Kidney (tissue), 14 donors: ENCODE data around the gene ANKRD29. TPM values are rescaled to one million over a fixed set of nuclear protein-coding genes. Genes with fewer than 3 reads are reported as not detected.

Experiments
- DNase-seq, 5 donors: peaks; one replicate each; pipeline ENCODE4 v3.0.0-alpha.2; 2013 to 2020
- FAIRE-seq: peaks from 2 replicates; lab custom pipeline; 2012; peaks lifted over from hg19 to GRCh38; lab: Jason Lieb, UNC
- H3K27ac ChIP-seq, 2 donors: one replicate each; pipeline ENCODE4 v1.7.0; 2013; ENCODE audit warnings: low read depth in 2 of 2, low read length in 2 of 2, inconsistent platforms in 1 of 2
- H3K27me3 ChIP-seq: one replicate; pipeline ENCODE4 v1.7.1; 2013; ENCODE audit warnings: low read length, inconsistent platforms; ENCODE audit not compliant: control insufficient read depth, insufficient read depth
- H3K36me3 ChIP-seq, 3 donors: one replicate each; pipeline versions ENCODE4 v1.7.0 to v1.7.1; 2013; ENCODE audit warnings: low read length in 3 of 3, control low read depth in 1 of 3, inconsistent platforms in 1 of 3; ENCODE audit not compliant: insufficient read depth in 3 of 3, control insufficient read depth in 2 of 3
- H3K4me1 ChIP-seq, 3 donors: one replicate each; pipeline versions ENCODE4 v1.7.0 to v1.7.1; 2013; ENCODE audit warnings: low read length in 3 of 3, inconsistent platforms in 1 of 3, low read depth in 1 of 3; ENCODE audit not compliant: control insufficient read depth in 2 of 3, insufficient read depth in 2 of 3
- H3K4me3 ChIP-seq, 3 donors: one replicate each; pipeline versions ENCODE4 v1.7.0 to v1.8.1; 2013; ENCODE audit warnings: low read length in 3 of 3, control low read depth in 1 of 3, inconsistent platforms in 1 of 3
- H3K9ac ChIP-seq, 3 donors: one replicate each; pipeline versions ENCODE4 v1.7.0 to v1.7.1; 2013; ENCODE audit warnings: low read length in 3 of 3, control low read depth in 1 of 3, inconsistent platforms in 1 of 3
- H3K9me3 ChIP-seq, 3 donors: one replicate each; pipeline versions ENCODE4 v1.7.0 to v1.7.1; 2013; ENCODE audit warnings: low read length in 3 of 3, control low read depth in 1 of 3, inconsistent platforms in 1 of 3; ENCODE audit not compliant: control insufficient read depth in 2 of 3, insufficient read depth in 1 of 3
- CTCF ChIP-seq: IDR thresholded peaks from 3 replicates; pipeline ENCODE4 v1.5.1; 2012; ENCODE audit warnings: mild to moderate bottlenecking, moderate library complexity, borderline replicate concordance; ENCODE audit not compliant: insufficient read depth; ENCODE audit errors: extremely low read depth
- intact Hi-C: fragments of 100-400 bp; cut with DNase I; formaldehyde crosslinking; loops from one replicate; pipeline ENCODE4 v1.11.1; 2022
- polyA plus RNA-seq: library from polyadenylated mRNA; stranded (reverse); fragments of 350-450 nt; fragmentation: Illumina TruSeq; extraction: RNeasy Lipid Tissue Mini Kit (QIAGEN cat#74804); gene quantifications from one replicate; pipeline ENCODE4 v1.2.3, GENCODE V29; 2014; ENCODE audit warnings: low read depth, low replicate concordance; ENCODE audit not compliant: insufficient read depth
- total RNA-seq: library from RNA; stranded (reverse); fragmentation: NEBNext Ultra II Directional; extraction: Animal tissue kit (Norgen Biotek cat#: 25700); gene quantifications from one replicate; pipeline ENCODE4 v1.2.1, GENCODE V29; 2021
- donor health status: control.
- donor health status: control.
- donor health status: control.
- donor health status: control.
- donor health status: control.
- donor health status: DM: yes; HTN: yes; CAD: no.
- donor health status: Normal renal cell carcinoma (clear cell type).

The ANKRD29 gene
- total and polyA plus RNA-seq, 2 donors from 2014 or later: 4.9 to 5.2 TPM

DNA sequence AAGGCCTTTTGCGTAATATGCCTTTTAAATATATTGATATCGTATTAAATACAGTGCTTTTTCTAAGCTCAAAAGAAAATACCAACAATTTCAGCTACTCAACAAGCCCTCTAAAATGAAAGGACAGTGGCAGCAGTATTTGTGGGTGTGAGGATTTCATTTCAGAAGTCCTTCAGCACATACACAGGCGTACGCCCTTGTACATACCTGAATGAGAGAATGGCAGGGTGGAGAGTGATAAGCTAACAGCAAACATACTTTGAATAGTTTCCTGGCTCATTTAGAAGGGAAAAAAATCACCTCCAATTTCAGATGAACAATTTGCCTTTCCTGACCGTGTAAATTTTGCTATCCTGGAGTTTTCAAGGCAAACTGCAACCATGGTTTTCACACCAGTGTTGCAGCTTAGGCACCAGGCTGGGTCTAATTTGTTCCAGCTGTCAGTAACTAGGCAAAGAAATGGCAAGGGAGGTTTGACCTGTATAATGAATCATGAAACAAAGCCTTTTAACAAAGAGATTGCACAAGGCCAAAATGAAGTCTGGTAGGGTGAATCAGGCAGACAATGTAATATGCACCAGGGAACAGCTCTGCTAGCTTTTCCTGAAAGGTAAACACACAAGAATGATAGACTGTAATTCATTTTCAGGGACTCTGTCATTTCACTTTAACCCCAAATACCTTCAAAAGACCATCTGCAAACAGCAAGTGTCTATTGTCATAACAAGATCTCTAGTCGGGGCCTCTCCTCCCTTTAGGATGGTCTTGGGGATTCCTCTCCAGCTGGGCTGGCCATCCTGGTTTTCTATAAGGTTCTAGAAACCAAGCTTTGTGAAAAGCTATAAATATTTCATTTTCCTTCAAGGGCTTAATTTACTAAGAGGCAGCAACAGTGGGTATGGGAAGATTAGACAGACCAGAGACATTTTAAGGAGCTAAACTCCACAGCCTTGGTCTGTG lies 11.5 kb downstream of the ANKRD29 start:
- Histone ChIP-seq H3K4me3 (no peak overlapping the region), H3K36me3 (no peaks in the 10 kb centered on the region), H3K4me1 (no peaks in the 10 kb centered on the region), H3K27ac (no peak overlapping the region), H3K9ac (no peak overlapping the region), H3K27me3 (no peaks in the 10 kb centered on the region), H3K9me3 (no peaks in the 10 kb centered on the region)
- FAIRE-seq (no peak), DNase-seq (peak in 3 of 5 donors; percentile 42 to 70 (median 58))
- no peak for TF ChIP-seq CTCF
- intact Hi-C loops: no loop called here

DNA sequence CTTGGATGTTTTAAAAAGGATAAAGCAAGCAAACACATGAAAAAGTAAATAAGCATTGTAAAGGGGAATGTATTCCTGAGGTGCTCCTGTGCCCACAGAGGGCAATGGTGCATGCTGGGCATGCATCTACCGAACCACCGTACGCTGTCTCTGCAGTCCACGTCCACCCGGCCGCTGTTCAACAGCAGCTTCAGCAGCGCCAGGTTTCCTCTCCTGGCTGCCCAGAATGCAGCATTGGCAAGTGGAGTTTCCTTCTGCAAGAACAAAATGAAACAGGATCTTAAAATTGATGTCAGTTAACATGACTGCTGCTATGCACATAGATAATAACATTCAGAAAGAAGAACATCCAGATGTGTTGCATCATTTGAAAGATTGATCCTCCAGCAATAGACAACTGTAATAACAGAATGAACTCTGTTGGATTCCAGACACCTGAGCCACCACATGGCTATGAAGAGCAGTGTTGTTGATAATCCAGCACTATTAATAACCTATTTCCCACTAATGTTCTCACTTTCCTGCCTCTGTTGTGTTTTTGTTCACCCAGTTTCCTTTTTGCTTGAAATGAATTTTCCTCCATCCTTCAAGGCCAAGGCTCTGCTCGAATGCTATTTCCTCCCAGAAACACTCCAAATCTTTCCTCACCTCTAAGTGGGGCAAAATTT lies 13.6 kb downstream of the ANKRD29 start:
- H3K27ac ChIP-seq: no peak overlapping the region
- FAIRE-seq: no peak

DNA sequence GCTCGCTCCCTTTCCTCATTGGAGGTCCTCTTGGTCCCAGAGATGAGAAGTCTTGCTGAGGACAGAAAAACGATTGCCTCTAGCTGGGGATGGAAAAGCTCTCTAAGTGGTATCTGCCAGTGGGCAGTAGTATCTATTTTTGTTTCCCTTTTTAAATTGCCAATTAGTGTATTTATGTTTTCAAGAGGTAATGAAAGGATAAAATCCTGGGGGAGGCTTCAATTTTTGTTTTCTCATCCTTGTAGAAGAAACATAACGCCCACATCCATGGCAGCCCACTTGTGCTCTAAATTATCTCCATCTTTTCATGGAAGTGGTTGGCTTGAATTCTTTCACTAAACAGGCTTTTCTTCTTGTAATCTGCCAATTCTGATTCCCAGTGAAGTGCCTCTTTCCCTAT lies 14.3 kb downstream of the ANKRD29 start:
- intact Hi-C loops: no loop called here
- no peak for FAIRE-seq
- no peak overlapping the region for H3K27ac ChIP-seq

More for the DNA sequence above, 13.6 kb downstream of the ANKRD29 start:
- DNase-seq: no peak
- H3K36me3 ChIP-seq: no peaks in the 10 kb centered on the region
- intact Hi-C loops: no loop called here
- no peaks in the 10 kb centered on the region for H3K27me3 ChIP-seq
- no peaks in the 10 kb centered on the region for H3K4me1 ChIP-seq
- H3K4me3 ChIP-seq: no peak overlapping the region
- TF ChIP-seq CTCF: no peak
- no peak overlapping the region for H3K9ac ChIP-seq
- no peaks in the 10 kb centered on the region for H3K9me3 ChIP-seq

More for the DNA sequence above, 14.3 kb downstream of the ANKRD29 start:
- DNase-seq: no peak
- H3K9ac ChIP-seq: no peak overlapping the region
- no peaks in the 10 kb centered on the region for H3K27me3 ChIP-seq
- H3K36me3 ChIP-seq: no peaks in the 10 kb centered on the region
- no peak overlapping the region for H3K4me3 ChIP-seq
- TF ChIP-seq CTCF: no peak
- no peaks in the 10 kb centered on the region for H3K4me1 ChIP-seq
- H3K9me3 ChIP-seq: no peaks in the 10 kb centered on the region
